Stomach (tissue), 4 donors: ENCODE measurements around the gene KIAA1671.

Experiments
- CTCF ChIP-seq, 7 experiments: fragments of 450-650 bp in 4 of 7; fragments of 200-600 bp in 3 of 7; sonication (generic) in 3 of 7; IDR thresholded peaks; one replicate each; pipeline ENCODE4 v1.5.1; 2016 to 2019; ENCODE audit warnings: antibody characterized with exemption in 7 of 7, control low read depth in 2 of 7, mild to moderate bottlenecking in 1 of 7
- POLR2AphosphoS5 ChIP-seq, 3 donors: sonication (generic); formaldehyde crosslinking; IDR thresholded peaks; one replicate each; pipeline ENCODE4 v1.6.1; 2016; ENCODE audit warnings: antibody characterized with exemption in 3 of 3

- no peak for TF ChIP-seq POLR2AphosphoS5 (IDR thresholded peaks at IDR 0.05)
- TF ChIP-seq CTCF (IDR thresholded peaks at IDR 0.05), result no peak
Measured at GRCh38 chr22:25076336-25076735, 123.8 kb downstream of the KIAA1671 start.
